ENCODE results near the gene DNAH10. TPM values are rescaled to one million over a fixed set of nuclear protein-coding genes. Genes with fewer than 3 reads are reported as not detected.

Gene DNAH10
- total RNA-seq, 4 donors from 2014 or later = 0.18 to 0.65 TPM; not detected in 2

- ATAC-seq = no peak
- H3K4me3 ChIP-seq = no peak overlapping the region
- peaks cover 0 to 8% (median 0%) of the 10 kb centered on the region in 3 donors for H3K27me3 ChIP-seq
- TF ChIP-seq POLR2A (IDR thresholded peaks at IDR 0.05) = no peak
- TF ChIP-seq, protein P1, sequence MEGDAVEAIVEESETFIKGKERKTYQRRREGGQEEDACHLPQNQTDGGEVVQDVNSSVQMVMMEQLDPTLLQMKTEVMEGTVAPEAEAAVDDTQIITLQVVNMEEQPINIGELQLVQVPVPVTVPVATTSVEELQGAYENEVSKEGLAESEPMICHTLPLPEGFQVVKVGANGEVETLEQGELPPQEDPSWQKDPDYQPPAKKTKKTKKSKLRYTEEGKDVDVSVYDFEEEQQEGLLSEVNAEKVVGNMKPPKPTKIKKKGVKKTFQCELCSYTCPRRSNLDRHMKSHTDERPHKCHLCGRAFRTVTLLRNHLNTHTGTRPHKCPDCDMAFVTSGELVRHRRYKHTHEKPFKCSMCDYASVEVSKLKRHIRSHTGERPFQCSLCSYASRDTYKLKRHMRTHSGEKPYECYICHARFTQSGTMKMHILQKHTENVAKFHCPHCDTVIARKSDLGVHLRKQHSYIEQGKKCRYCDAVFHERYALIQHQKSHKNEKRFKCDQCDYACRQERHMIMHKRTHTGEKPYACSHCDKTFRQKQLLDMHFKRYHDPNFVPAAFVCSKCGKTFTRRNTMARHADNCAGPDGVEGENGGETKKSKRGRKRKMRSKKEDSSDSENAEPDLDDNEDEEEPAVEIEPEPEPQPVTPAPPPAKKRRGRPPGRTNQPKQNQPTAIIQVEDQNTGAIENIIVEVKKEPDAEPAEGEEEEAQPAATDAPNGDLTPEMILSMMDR (IDR thresholded peaks at IDR 0.05 in 4 of 5, conservative IDR thresholded peaks at IDR 0.05 in 1 of 5) = no peak
- no peak overlapping the region for H3K27ac ChIP-seq
- intact Hi-C loops (cut with DNase I; ENCODE audit: low total_unique reads) (no loop called here), in situ Hi-C loops (cut with MboI; ENCODE audit: low sequenced_read_pairs in 4 of 4) (no loop called here)
- no peaks in the 10 kb centered on the region for H3K9me3 ChIP-seq
- DNase-seq = no peak
- H3K36me3 ChIP-seq = no peaks in the 10 kb centered on the region
- no peaks in the 10 kb centered on the region for H3K4me1 ChIP-seq
Observed at GRCh38 chr12:123807670-123808069, 45.6 kb downstream of the DNAH10 start.

- H3K27me3 ChIP-seq = peaks cover 0 to 8% (median 0%) of the 10 kb centered on the region in 3 donors
- ATAC-seq (no peak), DNase-seq (no peak)
- H3K4me3 ChIP-seq = no peak overlapping the region
- TF ChIP-seq, protein P1 (IDR thresholded peaks at IDR 0.05 in 4 of 5, conservative IDR thresholded peaks at IDR 0.05 in 1 of 5) = no peak
- no peak for TF ChIP-seq POLR2A (IDR thresholded peaks at IDR 0.05)
- no peaks in the 10 kb centered on the region for H3K4me1 ChIP-seq
- H3K36me3 ChIP-seq = no peaks in the 10 kb centered on the region
- intact Hi-C loops (cut with DNase I; ENCODE audit: low total_unique reads) = no loop called here
- no peak overlapping the region for H3K27ac ChIP-seq
- in situ Hi-C loops (cut with MboI; ENCODE audit: low sequenced_read_pairs in 4 of 4) = no loop called here
- H3K9me3 ChIP-seq = no peaks in the 10 kb centered on the region
Observed at GRCh38 chr12:123808167-123808566, 46.1 kb downstream of the DNAH10 start.

- no peak overlapping the region for H3K27ac ChIP-seq
- in situ Hi-C loops (cut with MboI; ENCODE audit: low sequenced_read_pairs in 4 of 4) (no loop called here), intact Hi-C loops (cut with DNase I; ENCODE audit: low total_unique reads) (no loop called here)
- no peak overlapping the region for H3K4me3 ChIP-seq
- no peaks in the 10 kb centered on the region for H3K9me3 ChIP-seq
- H3K36me3 ChIP-seq = no peaks in the 10 kb centered on the region
- no peak for DNase-seq
- ATAC-seq = no peak
- H3K4me1 ChIP-seq = no peaks in the 10 kb centered on the region
- H3K27me3 ChIP-seq = peaks cover 0 to 4% (median 0%) of the 10 kb centered on the region in 3 donors
- TF ChIP-seq, protein P1 (IDR thresholded peaks at IDR 0.05 in 4 of 5, conservative IDR thresholded peaks at IDR 0.05 in 1 of 5) = no peak
- TF ChIP-seq POLR2A (IDR thresholded peaks at IDR 0.05) = no peak
Observed at GRCh38 chr12:123813349-123813748, 51.2 kb downstream of the DNAH10 start.

- no peak for ATAC-seq
- H3K27ac ChIP-seq = no peak overlapping the region
- DNase-seq = no peak
- in situ Hi-C loops (cut with MboI; ENCODE audit: low sequenced_read_pairs in 4 of 4) = no loop called here
- H3K27me3 ChIP-seq = no peaks in the 10 kb centered on the region
- intact Hi-C loops (cut with DNase I; ENCODE audit: low total_unique reads) = no loop called here
- no peaks in the 10 kb centered on the region for H3K4me1 ChIP-seq
- H3K36me3 ChIP-seq = no peaks in the 10 kb centered on the region
- H3K9me3 ChIP-seq = no peaks in the 10 kb centered on the region
- H3K4me3 ChIP-seq = no peak overlapping the region
- no peak for TF ChIP-seq POLR2A (IDR thresholded peaks at IDR 0.05)
- TF ChIP-seq, protein P1 (IDR thresholded peaks at IDR 0.05 in 4 of 5, conservative IDR thresholded peaks at IDR 0.05 in 1 of 5) = no peak
Observed at GRCh38 chr12:123815968-123816367, 53.9 kb downstream of the DNAH10 start.

GRCh38 chr12:123816896-123817537 lies 54.9 kb downstream of the DNAH10 start:
- ATAC-seq (no peak), DNase-seq (no peak)
- Histone ChIP-seq H3K4me1 (no peaks in the 10 kb centered on the region), H3K27me3 (no peaks in the 10 kb centered on the region), H3K27ac (no peak overlapping the region), H3K36me3 (no peaks in the 10 kb centered on the region), H3K4me3 (no peak overlapping the region), H3K9me3 (no peaks in the 10 kb centered on the region)
- in situ Hi-C loops (cut with MboI; ENCODE audit: low sequenced_read_pairs in 4 of 4) = no loop called here
- TF ChIP-seq POLR2A (IDR thresholded peaks at IDR 0.05) = no peak
- TF ChIP-seq, protein P1 (IDR thresholded peaks at IDR 0.05 in 4 of 5, conservative IDR thresholded peaks at IDR 0.05 in 1 of 5) = no peak
- intact Hi-C loops (cut with DNase I; ENCODE audit: low total_unique reads) = no loop called here
